A549 (cell line): ENCODE data around the gene XRCC4. TPM values are rescaled to one million over a fixed set of nuclear protein-coding genes. Genes with fewer than 3 reads are reported as not detected.

Experiments used
- ATAC-seq, 2 experiments: fragments of 200-7000 bp in 1 of 2; fragments of >200 bp in 1 of 2; cut with Nextera tagmentation in 1 of 2; cut with Tn5 transposase in 1 of 2; 3 replicates each; pipeline versions ENCODE4 v1.8.0 to v1.9.1; 2018 to 2020; ENCODE audit warnings: mild to moderate bottlenecking in 1 of 2, moderate library complexity in 1 of 2
- CTCF ChIA-PET: fragments of 300-600 bp; sonication (Branson Sonifier 250); formaldehyde crosslinking; extraction: SDS; loops from one replicate; lab custom pipeline; 2021; ENCODE audit warnings: antibody characterized with exemption, inconsistent platforms; lab: Yijun Ruan, JAX
- POLR2A ChIA-PET: fragments of 350-600 bp; formaldehyde crosslinking; extraction: SDS; loops from one replicate; lab custom pipeline; 2021; ENCODE audit warnings: antibody characterized with exemption, inconsistent platforms; lab: Yijun Ruan, JAX
- DNase-seq, 2 experiments: peaks; one replicate each; pipeline versions ENCODE4 v3.0.0 to v3.0.0-alpha.2; 2011 to 2016; ENCODE audit warnings: low read depth in 1 of 2, low spot score in 1 of 2
- FAIRE-seq: peaks from 2 replicates; lab custom pipeline; 2011; peaks lifted over from hg19 to GRCh38; lab: Jason Lieb, UNC
- H3K27ac ChIP-seq, 2 experiments: fragments of >200 bp; sonication (Bioruptor Twin); formaldehyde crosslinking; 3 replicates each; pipeline ENCODE4 v1.5.1; 2016 to 2017
- H3K4me1 ChIP-seq: fragments of >200 bp; sonication (Bioruptor Twin); formaldehyde crosslinking; 3 replicates; pipeline ENCODE4 v1.6.1; 2016
- H3K4me2 ChIP-seq: fragments of >200 bp; sonication (Bioruptor Twin); formaldehyde crosslinking; 3 replicates; pipeline ENCODE4 v1.6.1; 2016
- H3K4me3 ChIP-seq: fragments of >200 bp; sonication (Bioruptor Twin); formaldehyde crosslinking; 3 replicates; pipeline ENCODE4 v1.5.1; 2016
- H3K9me3 ChIP-seq: fragments of >200 bp; sonication (Bioruptor Twin); formaldehyde crosslinking; 3 replicates; pipeline ENCODE4 v1.6.1; 2016
- CHD2 ChIP-seq: fragments of 150-350 bp; IDR thresholded peaks from 2 replicates; pipeline ENCODE4 v1.6.1; 2014; ENCODE audit warnings: low read length; ENCODE audit not compliant: partially characterized antibody
- CHD4 ChIP-seq: fragments of 200-600 bp; sonication (generic); IDR thresholded peaks from 2 replicates; pipeline ENCODE4 v1.6.1; 2016; ENCODE audit warnings: antibody characterized with exemption, mild to moderate bottlenecking, borderline replicate concordance
- EHF ChIP-seq: fragments of 250-450 bp; sonication (Bioruptor Pico); IDR thresholded peaks from 2 replicates; pipeline ENCODE4 v1.5.0; 2020; ENCODE audit warnings: mild to moderate bottlenecking
- FOSL2 ChIP-seq, 2 experiments: fragments of 450-650 bp in 1 of 2; fragments of >200 bp in 1 of 2; sonication (Bioruptor Twin) in 1 of 2; formaldehyde crosslinking; IDR thresholded peaks; 2 replicates each; pipeline versions ENCODE4 v1.5.0 to v1.6.1; 2016 to 2020; ENCODE audit warnings: mild to moderate bottlenecking in 1 of 2, moderate library complexity in 1 of 2
- FOXS1 ChIP-seq: fragments of 250-450 bp; sonication (Bioruptor Pico); IDR thresholded peaks from 2 replicates; pipeline ENCODE4 v1.5.0; 2020; ENCODE audit warnings: mild to moderate bottlenecking, moderate library complexity
- GATA3 ChIP-seq: IDR thresholded peaks from 2 replicates; pipeline ENCODE4 v1.6.1; 2012; ENCODE audit warnings: borderline replicate concordance
- HDAC2 ChIP-seq: fragments of 200-600 bp; sonication (generic); IDR thresholded peaks from 2 replicates; pipeline ENCODE4 v1.6.1; 2016
- HES2 ChIP-seq: fragments of >200 bp; sonication (Bioruptor Twin); formaldehyde crosslinking; IDR thresholded peaks from 2 replicates; pipeline ENCODE4 v1.6.1; 2016
- HOXB13 ChIP-seq: fragments of 250-450 bp; sonication (Bioruptor Pico); IDR thresholded peaks from 2 replicates; pipeline ENCODE4 v1.5.0; 2020; ENCODE audit warnings: low read depth, mild to moderate bottlenecking, moderate library complexity
- HOXB5 ChIP-seq: fragments of 250-450 bp; sonication (Bioruptor Pico); IDR thresholded peaks from 2 replicates; pipeline ENCODE4 v1.5.0; 2020; ENCODE audit warnings: mild to moderate bottlenecking, moderate library complexity
- KDM5A ChIP-seq: fragments of 200-600 bp; sonication (generic); IDR thresholded peaks from 2 replicates; pipeline ENCODE4 v1.6.1; 2016; ENCODE audit warnings: antibody characterized with exemption, mild to moderate bottlenecking
- MAZ ChIP-seq: fragments of 150-350 bp; IDR thresholded peaks from 2 replicates; pipeline ENCODE4 v1.6.1; 2014; ENCODE audit warnings: antibody characterized with exemption, low read depth, low read length, borderline replicate concordance
- NFE2L2 ChIP-seq: fragments of 150-350 bp; conservative IDR thresholded peaks from 2 replicates; pipeline ENCODE4 v1.6.1; 2014; ENCODE audit warnings: low read length
- NR3C1 ChIP-seq: fragments of >200 bp; sonication (Bioruptor Twin); formaldehyde crosslinking; IDR thresholded peaks from 3 replicates; pipeline ENCODE4 v1.6.1; 2017
- PHF8 ChIP-seq: fragments of 200-600 bp; sonication (generic); IDR thresholded peaks from 2 replicates; pipeline ENCODE4 v1.6.1; 2016; ENCODE audit warnings: low read depth, mild to moderate bottlenecking, antibody characterized with exemption, moderate library complexity, borderline replicate concordance
- POLR2A ChIP-seq: IDR thresholded peaks from 2 replicates; pipeline ENCODE4 v1.6.1; 2012; ENCODE audit warnings: mild to moderate bottlenecking, low read length
- RCOR1 ChIP-seq: fragments of 150-350 bp; IDR thresholded peaks from 2 replicates; pipeline ENCODE4 v1.6.1; 2014; ENCODE audit warnings: antibody characterized with exemption, low read length, low read depth
- RNF2 ChIP-seq: fragments of 200-600 bp; sonication (generic); IDR thresholded peaks from 2 replicates; pipeline ENCODE4 v1.6.1; 2016; ENCODE audit warnings: low read depth, mild to moderate bottlenecking, antibody characterized with exemption, moderate library complexity, borderline replicate concordance
- SMC3 ChIP-seq: fragments of >200 bp; sonication (Bioruptor Twin); formaldehyde crosslinking; IDR thresholded peaks from 3 replicates; pipeline ENCODE4 v1.6.1; 2018; ENCODE audit warnings: inconsistent platforms
- SREBF2 ChIP-seq: fragments of 450-650 bp; IDR thresholded peaks from 2 replicates; pipeline ENCODE4 v1.6.1; 2014; ENCODE audit warnings: mild to moderate bottlenecking, moderate library complexity
- WGBS: methylation state at CpG from one replicate; pipeline ENCODE4 v1.1.6; 2017; ENCODE audit errors: missing lambda C conversion rate; 5-methylcytosine and 5-hydroxymethylcytosine counted together
- polyA plus RNA-seq, 4 experiments: library from polyadenylated mRNA; depleted of rRNA in 3 of 4; stranded (reverse); fragments of >200 nt; fragmentation: RNase III in 1 of 4; extraction: RNeasy Plus Mini Kit Qiagen cat#74134 plus additional on column Dnase treatment in 1 of 4; gene quantifications; 2 replicates in 3 of 4; 3 replicates in 1 of 4; pipeline ENCODE4 v1.2.3, GENCODE V29; 2011 to 2017
- TF ChIP-seq, protein P1 (sequence below): fragments of 250-450 bp; sonication (Bioruptor Pico); IDR thresholded peaks from 2 replicates; pipeline ENCODE4 v1.5.0; 2021; ENCODE audit warnings: mild to moderate bottlenecking, moderate library complexity, borderline replicate concordance

Gene XRCC4
- polyA plus RNA-seq, 2 of the 4 experiments (the other 2 are of a cell fraction): 14.3 to 14.8 TPM

DNA sequence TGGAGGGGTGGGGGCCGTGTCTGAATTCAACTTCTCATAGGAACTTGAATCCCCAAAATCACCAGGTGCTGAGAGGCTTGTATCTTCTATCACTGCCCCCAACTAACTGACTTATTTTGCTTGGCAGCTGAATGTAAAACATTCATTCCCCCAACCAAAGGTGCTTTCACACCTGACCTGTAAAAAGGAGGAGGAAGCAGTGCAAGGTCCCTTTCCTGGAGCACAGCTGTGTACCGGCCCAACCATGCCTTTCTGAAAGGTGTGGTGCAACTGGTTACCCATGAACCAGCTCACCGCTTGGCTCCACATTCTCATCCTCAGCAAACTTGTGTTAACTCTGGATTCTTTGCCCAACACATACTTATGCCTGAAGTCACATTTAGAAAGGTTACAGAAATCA is 34.8 kb upstream of the XRCC4 start:
- no peak for FAIRE-seq
- CTCF ChIA-PET: interaction anchor here (0.9 to 1.0 kb wide), 2 partner anchors 16 to 198 kb away, joined by 3 read pairs; no protein-coding TSS in a partner anchor
- Histone ChIP-seq H3K27ac (no peak overlapping the region), H3K9me3 (no peaks in the 10 kb centered on the region), H3K4me2 (no peak overlapping the region)
- TF ChIP-seq NFE2L2 (no peak), GATA3 (no peak), RCOR1 (no peak), HOXB13 (CRISPR knock-in tag) (no peak)
- TF ChIP-seq, all 56 proteins: peak for 0
- POLR2A ChIA-PET: no interaction called here
- DNase-seq (no peak), ATAC-seq (no peak)
- 65% methylated on average over 3 of the region's 3 CpGs for WGBS
- Histone ChIP-seq H3K4me1 (no peaks in the 10 kb centered on the region), H3K4me3 (no peak overlapping the region)

- DNase-seq (no peak), FAIRE-seq (no peak), ATAC-seq (no peak)
- Histone ChIP-seq H3K27ac (no peak overlapping the region), H3K4me1 (no peaks in the 10 kb centered on the region), H3K4me2 (no peak overlapping the region), H3K4me3 (no peak overlapping the region), H3K9me3 (no peaks in the 10 kb centered on the region)
- TF ChIP-seq CHD4 (no peak), FOXS1 (CRISPR knock-in tag) (no peak), HOXB5 (CRISPR knock-in tag) (no peak), HES2 (no peak)
- ChIA-PET POLR2A (no interaction called here), CTCF (interaction anchor here (1.2 kb wide), 1 partner anchor 9 kb away, joined by 3 read pairs; no protein-coding TSS in a partner anchor)
- WGBS: 72% methylated on average over 2 of the region's 2 CpGs
Observed at GRCh38 chr5:83044926-83045325, 32.4 kb upstream of the XRCC4 start.

DNA sequence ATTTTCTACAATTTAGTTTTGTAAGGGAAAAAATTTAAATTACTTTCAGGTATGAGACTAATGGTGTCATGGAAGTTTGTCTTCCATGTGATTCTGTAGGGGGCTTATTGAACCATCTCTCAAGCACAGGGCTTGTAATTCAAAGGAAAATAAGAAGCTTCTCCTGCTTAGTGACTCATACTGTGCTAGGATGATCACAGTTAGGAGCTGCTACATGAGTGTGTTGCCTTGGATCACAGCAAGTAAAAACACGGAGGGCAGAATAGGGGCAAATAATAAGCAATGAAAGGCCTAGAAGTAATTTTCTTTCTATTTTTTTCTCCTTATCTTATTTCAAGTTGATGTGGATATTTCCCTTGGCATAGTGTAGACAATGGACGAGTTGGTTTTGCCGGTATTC is 29.1 kb upstream of the XRCC4 start:
- FAIRE-seq (no peak), DNase-seq (no peak), ATAC-seq (no peak)
- H3K27ac ChIP-seq: no peak overlapping the region
- TF ChIP-seq SREBF2: no peak
- TF ChIP-seq HOXB5 (CRISPR knock-in tag): no peak
- TF ChIP-seq HDAC2: no peak
- TF ChIP-seq HOXB13 (CRISPR knock-in tag): no peak
- TF ChIP-seq FOSL2 (IDR thresholded peaks at IDR 0.05): no peak
- TF ChIP-seq FOSL2 (CRISPR knock-in tag; IDR thresholded peaks at IDR 0.05): no peak
- no peak for TF ChIP-seq POLR2A
- TF ChIP-seq NFE2L2: no peak
- TF ChIP-seq CHD4: no peak
- TF ChIP-seq, protein P1, sequence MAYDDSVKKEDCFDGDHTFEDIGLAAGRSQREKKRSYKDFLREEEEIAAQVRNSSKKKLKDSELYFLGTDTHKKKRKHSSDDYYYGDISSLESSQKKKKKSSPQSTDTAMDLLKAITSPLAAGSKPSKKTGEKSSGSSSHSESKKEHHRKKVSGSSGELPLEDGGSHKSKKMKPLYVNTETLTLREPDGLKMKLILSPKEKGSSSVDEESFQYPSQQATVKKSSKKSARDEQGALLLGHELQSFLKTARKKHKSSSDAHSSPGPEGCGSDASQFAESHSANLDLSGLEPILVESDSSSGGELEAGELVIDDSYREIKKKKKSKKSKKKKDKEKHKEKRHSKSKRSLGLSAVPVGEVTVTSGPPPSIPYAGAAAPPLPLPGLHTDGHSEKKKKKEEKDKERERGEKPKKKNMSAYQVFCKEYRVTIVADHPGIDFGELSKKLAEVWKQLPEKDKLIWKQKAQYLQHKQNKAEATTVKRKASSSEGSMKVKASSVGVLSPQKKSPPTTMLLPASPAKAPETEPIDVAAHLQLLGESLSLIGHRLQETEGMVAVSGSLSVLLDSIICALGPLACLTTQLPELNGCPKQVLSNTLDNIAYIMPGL (CRISPR knock-in tag): no peak
- TF ChIP-seq EHF (CRISPR knock-in tag): no peak
- no peak for TF ChIP-seq KDM5A
- TF ChIP-seq NR3C1: no peak
- TF ChIP-seq CHD2: no peak
- no peak for TF ChIP-seq PHF8
- TF ChIP-seq MAZ: no peak
- TF ChIP-seq SMC3: no peak
- no peak for TF ChIP-seq RNF2
- TF ChIP-seq RCOR1: no peak
- no peaks in the 10 kb centered on the region for H3K4me1 ChIP-seq
- no peak overlapping the region for H3K4me3 ChIP-seq
- ChIA-PET CTCF (interaction anchor here (0.7 kb wide), 1 partner anchor 28 kb away, joined by 4 read pairs; no protein-coding TSS in a partner anchor), POLR2A (no interaction called here)
- no peaks in the 10 kb centered on the region for H3K9me3 ChIP-seq
- no peak overlapping the region for H3K4me2 ChIP-seq
- whole genome bisulfite sequencing: 92% methylated on average over 3 of the region's 3 CpGs
